ENCODE measurements around the gene SHROOM3.

SHROOM3 gene

GRCh38 chr4:76624931-76625715 is 190.1 kb downstream of the SHROOM3 start:
- no peak for DNase-seq (ENCODE audit: low read depth)

GRCh38 chr4:76626686-76627465 is 191.8 kb downstream of the SHROOM3 start:
- DNase-seq (ENCODE audit: low read depth): no peak

GRCh38 chr4:76628251-76628650 is 193.2 kb downstream of the SHROOM3 start:
- no peak for DNase-seq (ENCODE audit: low read depth)

- DNase-seq (ENCODE audit: low read depth): no peak
These were observed 195.7 kb downstream of the SHROOM3 start for GRCh38 chr4:76630741-76631140.

- DNase-seq (ENCODE audit: low read depth): peak; percentile 57
These were observed 199.2 kb downstream of the SHROOM3 start for GRCh38 chr4:76634220-76634619.

GRCh38 chr4:76637712-76638361 is 202.8 kb downstream of the SHROOM3 start:
- DNase-seq (ENCODE audit: low read depth): peak; percentile 24

GRCh38 chr4:76639288-76639687 is 204.3 kb downstream of the SHROOM3 start:
- peak; percentile 51 for DNase-seq (ENCODE audit: low read depth)

- no peak for DNase-seq (ENCODE audit: low read depth)
These were observed 205.4 kb downstream of the SHROOM3 start for GRCh38 chr4:76640353-76640910.

GRCh38 chr4:76641351-76641750 is 206.3 kb downstream of the SHROOM3 start:
- no peak for DNase-seq (ENCODE audit: low read depth)

- no peak for DNase-seq (ENCODE audit: low read depth)
These were observed 206.7 kb downstream of the SHROOM3 start for GRCh38 chr4:76641758-76642157.

GRCh38 chr4:76644831-76645485 is 209.9 kb downstream of the SHROOM3 start:
- no peak for DNase-seq (ENCODE audit: low read depth)

GRCh38 chr4:76649086-76649485 is 214.1 kb downstream of the SHROOM3 start:
- DNase-seq (ENCODE audit: low read depth): no peak

GRCh38 chr4:76651616-76652015 is 216.6 kb downstream of the SHROOM3 start:
- no peak for DNase-seq (ENCODE audit: low read depth)

GRCh38 chr4:76652389-76652788 is 217.4 kb downstream of the SHROOM3 start:
- DNase-seq (ENCODE audit: low read depth): no peak

GRCh38 chr4:76654084-76654483 is 219.1 kb downstream of the SHROOM3 start:
- DNase-seq (ENCODE audit: low read depth): no peak

GRCh38 chr4:76654791-76655190 is 219.8 kb downstream of the SHROOM3 start:
- DNase-seq (ENCODE audit: low read depth): no peak

GRCh38 chr4:76655566-76656479 is 220.8 kb downstream of the SHROOM3 start:
- DNase-seq (ENCODE audit: low read depth): no peak

- DNase-seq (ENCODE audit: low read depth): no peak
These were observed 222.4 kb downstream of the SHROOM3 start for GRCh38 chr4:76657443-76657842.

- DNase-seq (ENCODE audit: low read depth): peak; percentile 30
These were observed 223.4 kb downstream of the SHROOM3 start for GRCh38 chr4:76658231-76659102.

GRCh38 chr4:76659103-76659490 is 224.1 kb downstream of the SHROOM3 start:
- no peak for DNase-seq (ENCODE audit: low read depth)
